Measurements from ENCODE around the gene C16orf92. TPM values are rescaled to one million over a fixed set of nuclear protein-coding genes. Genes with fewer than 3 reads are reported as not detected.

C16orf92 gene
- total RNA-seq, 4 donors from 2014 or later: not detected

DNA sequence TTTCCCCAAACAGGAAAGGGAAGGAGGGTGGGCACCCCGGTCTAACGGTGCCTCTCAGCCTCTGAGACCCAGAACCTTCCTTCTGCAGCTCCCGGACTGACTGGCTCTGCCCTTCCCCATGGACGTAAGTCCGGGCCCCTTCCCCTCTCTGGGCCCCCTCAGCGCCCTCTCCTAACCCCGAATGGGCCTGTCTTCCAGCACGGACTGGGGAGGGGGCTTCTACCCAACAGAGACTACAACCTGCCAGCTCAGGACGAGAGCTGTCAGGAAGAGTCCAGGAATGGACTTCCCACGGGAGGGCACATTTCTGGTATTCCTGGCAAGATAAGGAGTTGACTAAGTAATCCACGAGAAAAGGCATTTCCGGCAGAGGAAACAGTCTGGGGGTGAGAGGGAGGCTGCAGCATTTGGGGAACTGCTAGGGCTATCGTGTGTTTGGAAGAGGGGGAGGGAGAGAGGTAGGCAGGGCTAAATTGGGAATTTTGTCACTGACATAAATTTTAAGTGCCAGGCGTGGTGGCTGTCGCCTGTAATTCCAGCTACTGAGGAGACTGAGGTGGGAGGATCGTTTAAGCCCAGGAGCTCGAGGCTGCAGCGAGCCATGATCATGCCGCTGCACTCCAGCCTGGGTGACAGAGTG is 30.5 kb downstream of the C16orf92 start:
- no peak for TF ChIP-seq POLR2A (IDR thresholded peaks at IDR 0.05)
- H3K9me3 ChIP-seq: no peaks in the 10 kb centered on the region
- H3K27me3 ChIP-seq: no peaks in the 10 kb centered on the region
- H3K36me3 ChIP-seq: no peaks in the 10 kb centered on the region
- peaks cover 0 to 26% (median 13%) of the 10 kb centered on the region in 4 donors for H3K4me1 ChIP-seq
- WGBS, 2 donors: 2 to 3% methylated on average over 18 to 19 of the region's 19 CpGs
- peak overlapping the region; percentile 45 to 71 (median 58) for H3K4me3 ChIP-seq
- DNase-seq (ENCODE audit: low spot score in 2 of 2): no peak
- H3K27ac ChIP-seq: peak overlapping the region in 1 of 4 donors; percentile 62

DNA sequence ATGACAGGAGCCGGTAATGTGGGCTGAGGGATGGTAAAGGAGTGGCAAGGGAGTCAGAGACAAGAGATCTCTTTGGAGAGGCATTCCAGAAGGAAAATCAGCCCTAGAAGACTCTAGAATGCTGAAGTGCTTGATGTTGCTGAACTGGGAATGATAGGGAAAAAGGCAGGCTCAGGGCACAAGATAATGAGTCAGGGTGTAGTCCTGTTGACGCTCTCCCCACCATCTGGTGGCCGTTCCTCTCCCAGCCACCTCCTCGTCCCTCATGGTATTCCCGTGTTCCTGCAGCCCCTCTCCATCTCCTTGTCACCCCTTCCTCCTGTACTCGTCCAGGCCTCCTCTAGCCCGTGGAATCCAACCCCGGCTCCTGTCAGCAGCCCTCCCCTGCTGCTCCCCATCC is 31.5 kb downstream of the C16orf92 start:
- H3K27ac ChIP-seq: no peak overlapping the region
- DNase-seq (ENCODE audit: low spot score in 2 of 2): no peak
- H3K9me3 ChIP-seq: no peaks in the 10 kb centered on the region
- peaks cover 0 to 26% (median 13%) of the 10 kb centered on the region in 4 donors for H3K4me1 ChIP-seq
- TF ChIP-seq EP300 (IDR thresholded peaks at IDR 0.05): no peak
- no peak for TF ChIP-seq POLR2A (IDR thresholded peaks at IDR 0.05)
- TF ChIP-seq, protein P1, sequence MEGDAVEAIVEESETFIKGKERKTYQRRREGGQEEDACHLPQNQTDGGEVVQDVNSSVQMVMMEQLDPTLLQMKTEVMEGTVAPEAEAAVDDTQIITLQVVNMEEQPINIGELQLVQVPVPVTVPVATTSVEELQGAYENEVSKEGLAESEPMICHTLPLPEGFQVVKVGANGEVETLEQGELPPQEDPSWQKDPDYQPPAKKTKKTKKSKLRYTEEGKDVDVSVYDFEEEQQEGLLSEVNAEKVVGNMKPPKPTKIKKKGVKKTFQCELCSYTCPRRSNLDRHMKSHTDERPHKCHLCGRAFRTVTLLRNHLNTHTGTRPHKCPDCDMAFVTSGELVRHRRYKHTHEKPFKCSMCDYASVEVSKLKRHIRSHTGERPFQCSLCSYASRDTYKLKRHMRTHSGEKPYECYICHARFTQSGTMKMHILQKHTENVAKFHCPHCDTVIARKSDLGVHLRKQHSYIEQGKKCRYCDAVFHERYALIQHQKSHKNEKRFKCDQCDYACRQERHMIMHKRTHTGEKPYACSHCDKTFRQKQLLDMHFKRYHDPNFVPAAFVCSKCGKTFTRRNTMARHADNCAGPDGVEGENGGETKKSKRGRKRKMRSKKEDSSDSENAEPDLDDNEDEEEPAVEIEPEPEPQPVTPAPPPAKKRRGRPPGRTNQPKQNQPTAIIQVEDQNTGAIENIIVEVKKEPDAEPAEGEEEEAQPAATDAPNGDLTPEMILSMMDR (IDR thresholded peaks at IDR 0.05): no peak
- WGBS, 2 donors: 68 to 76% methylated on average over 8 of the region's 8 CpGs
- no peaks in the 10 kb centered on the region for H3K36me3 ChIP-seq
- H3K4me3 ChIP-seq: no peak overlapping the region
- no peaks in the 10 kb centered on the region for H3K27me3 ChIP-seq

DNA sequence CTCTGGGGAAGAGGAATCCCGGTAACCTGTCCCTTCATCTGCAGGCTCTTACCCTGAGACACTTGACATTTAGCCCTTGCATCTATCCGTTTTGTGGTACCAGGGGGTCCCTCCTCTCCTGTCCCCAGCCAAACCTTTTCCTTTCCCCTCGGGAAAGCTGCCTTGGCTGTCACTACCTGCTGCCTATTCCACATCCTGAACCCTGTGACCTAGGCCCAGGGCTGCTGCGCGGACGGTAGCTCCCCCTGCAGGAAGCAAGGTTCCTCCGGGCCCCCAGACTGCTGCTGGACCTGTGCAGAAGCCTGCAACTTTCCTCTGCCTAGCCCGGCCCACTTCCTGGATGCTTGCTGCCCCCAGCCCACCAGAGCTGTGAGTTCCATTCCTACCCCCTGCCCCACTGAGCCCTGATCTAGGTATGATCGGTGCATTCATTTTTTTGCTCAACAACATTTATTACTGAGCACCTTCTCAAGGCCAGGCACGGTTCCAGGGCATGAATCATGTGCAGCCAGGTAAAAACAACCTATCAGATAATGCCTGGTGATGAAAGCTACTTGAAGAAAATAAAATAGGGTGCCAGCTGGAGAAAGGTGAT is 32.1 kb downstream of the C16orf92 start:
- 39 to 40% methylated on average over 10 of the region's 10 CpGs for WGBS, 2 donors
- DNase-seq (ENCODE audit: low spot score in 2 of 2): no peak
- TF ChIP-seq, protein P1 (IDR thresholded peaks at IDR 0.05): peak in 1 of 5 experiments; percentile 24
- no peak for TF ChIP-seq EP300 (IDR thresholded peaks at IDR 0.05)
- no peak for TF ChIP-seq POLR2A (IDR thresholded peaks at IDR 0.05)

DNA sequence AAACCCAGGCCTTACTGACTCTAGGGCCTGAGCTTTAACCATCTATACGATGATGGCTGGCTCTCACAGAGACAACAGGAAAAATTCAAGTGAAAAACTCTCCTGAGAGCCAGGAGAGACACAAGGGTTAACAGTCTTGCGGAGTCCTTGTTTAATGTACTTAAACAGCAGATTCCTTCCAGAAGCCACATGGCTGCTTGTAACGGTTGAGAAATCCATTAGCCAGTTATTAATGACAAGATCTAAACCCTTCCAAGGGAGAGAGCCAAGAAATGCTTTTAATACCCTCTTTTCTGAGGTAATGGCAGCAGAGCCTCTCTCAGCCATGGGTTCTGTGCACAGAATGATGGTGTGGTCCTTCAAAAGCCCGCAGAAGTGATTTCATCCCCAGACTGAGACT is 37.3 kb downstream of the C16orf92 start:
- 63 to 82% methylated on average over 4 of the region's 4 CpGs for WGBS, 2 donors
- H3K4me3 ChIP-seq: no peak overlapping the region
- H3K36me3 ChIP-seq: no peaks in the 10 kb centered on the region
- H3K4me1 ChIP-seq: peaks cover 5 to 21% (median 9%) of the 10 kb centered on the region in 4 donors
- H3K27me3 ChIP-seq: no peaks in the 10 kb centered on the region
- DNase-seq (ENCODE audit: low spot score in 2 of 2): no peak
- H3K9me3 ChIP-seq: no peaks in the 10 kb centered on the region
- no peak overlapping the region for H3K27ac ChIP-seq
- TF ChIP-seq, protein P1 (IDR thresholded peaks at IDR 0.05): no peak
- TF ChIP-seq EP300 (IDR thresholded peaks at IDR 0.05): no peak

More for the DNA sequence above, 32.1 kb downstream of the C16orf92 start:
- no peak overlapping the region for H3K4me3 ChIP-seq
- H3K27ac ChIP-seq: no peak overlapping the region
- H3K4me1 ChIP-seq: peaks cover 0 to 26% (median 13%) of the 10 kb centered on the region in 4 donors
- no peaks in the 10 kb centered on the region for H3K9me3 ChIP-seq
- no peaks in the 10 kb centered on the region for H3K36me3 ChIP-seq
- H3K27me3 ChIP-seq: no peaks in the 10 kb centered on the region

DNA sequence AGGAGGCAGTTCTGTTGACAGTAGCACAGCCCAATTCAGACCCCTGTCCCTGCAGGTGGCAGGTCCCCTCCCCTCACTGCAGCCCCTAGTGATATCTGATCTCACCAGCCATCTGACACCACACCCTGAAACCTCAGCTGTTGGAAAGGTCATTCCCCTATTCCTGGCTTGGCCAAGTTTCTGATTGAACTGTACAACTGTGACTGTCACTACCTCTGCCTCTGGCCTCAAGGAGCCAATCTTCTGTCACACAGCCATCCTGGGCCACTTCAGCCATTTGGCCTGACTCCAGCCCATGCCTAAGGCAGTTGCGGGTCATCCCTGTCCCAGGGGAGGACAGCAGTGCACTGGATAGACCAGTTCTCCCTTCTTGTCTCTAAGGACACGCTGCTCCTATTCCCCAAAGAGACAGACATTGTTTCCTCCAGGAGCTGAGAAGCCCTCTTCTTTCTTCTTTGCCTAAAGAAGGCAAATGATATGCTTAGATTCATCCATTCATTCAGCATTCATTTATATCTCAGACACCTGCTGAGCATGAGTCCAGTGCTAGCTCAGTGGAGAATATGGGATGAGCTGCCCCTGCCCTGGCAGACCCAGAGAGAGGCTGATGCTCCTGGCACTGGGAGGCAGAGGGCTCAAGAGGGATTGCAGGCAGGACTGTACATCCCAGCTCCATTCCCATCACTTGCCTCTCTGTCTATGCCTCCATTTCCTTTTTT is 38.0 kb downstream of the C16orf92 start:
- no peak overlapping the region for H3K27ac ChIP-seq
- no peaks in the 10 kb centered on the region for H3K9me3 ChIP-seq
- 77 to 89% methylated on average over 2 of the region's 2 CpGs for WGBS, 2 donors
- H3K4me3 ChIP-seq: no peak overlapping the region
- H3K27me3 ChIP-seq: no peaks in the 10 kb centered on the region
- DNase-seq (ENCODE audit: low spot score in 2 of 2): no peak
- TF ChIP-seq POLR2A (IDR thresholded peaks at IDR 0.05) (no peak), EP300 (IDR thresholded peaks at IDR 0.05) (no peak)
- TF ChIP-seq, protein P1 (IDR thresholded peaks at IDR 0.05): no peak
- H3K4me1 ChIP-seq: peaks cover 5 to 21% (median 9%) of the 10 kb centered on the region in 4 donors
- no peaks in the 10 kb centered on the region for H3K36me3 ChIP-seq
